AG09319 (cell line): ENCODE data around the gene MAP7D3.

ENCODE experiments used
- DNase-seq: peaks from one replicate; pipeline ENCODE4 v3.0.0-alpha.2; 2010; ENCODE audit warnings: low read depth; ENCODE audit errors: extremely low read depth
- CTCF ChIP-seq: IDR thresholded peaks from 2 replicates; pipeline ENCODE4 v1.5.1; 2011; ENCODE audit warnings: low read depth, mild to moderate bottlenecking, inconsistent platforms, low read length, moderate library complexity

MAP7D3 gene

DNA sequence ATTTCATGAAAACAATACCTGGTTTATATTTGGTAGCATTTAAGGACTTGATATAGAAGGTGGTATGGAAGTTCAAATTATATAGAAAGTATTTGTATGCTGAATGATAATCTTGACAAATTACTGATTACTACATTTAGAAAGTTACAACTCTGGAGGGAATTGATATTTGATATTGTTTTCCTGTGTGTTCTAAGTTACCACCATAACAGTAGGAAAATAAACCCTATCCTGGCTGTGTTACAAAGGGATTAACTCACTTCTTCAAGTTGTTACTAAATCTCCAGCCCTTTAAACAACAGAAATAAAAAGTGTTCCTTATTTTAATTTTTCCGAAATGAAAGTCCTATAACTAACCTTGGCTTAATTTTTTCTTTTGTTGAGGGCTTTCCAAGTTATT is 67.3 kb downstream of the MAP7D3 start:
- no peak for TF ChIP-seq CTCF
- DNase-seq, result no peak

- no peak for DNase-seq
- no peak for TF ChIP-seq CTCF
These were observed 68.0 kb downstream of the MAP7D3 start for GRCh38 chrX:136183172-136183571.

DNA sequence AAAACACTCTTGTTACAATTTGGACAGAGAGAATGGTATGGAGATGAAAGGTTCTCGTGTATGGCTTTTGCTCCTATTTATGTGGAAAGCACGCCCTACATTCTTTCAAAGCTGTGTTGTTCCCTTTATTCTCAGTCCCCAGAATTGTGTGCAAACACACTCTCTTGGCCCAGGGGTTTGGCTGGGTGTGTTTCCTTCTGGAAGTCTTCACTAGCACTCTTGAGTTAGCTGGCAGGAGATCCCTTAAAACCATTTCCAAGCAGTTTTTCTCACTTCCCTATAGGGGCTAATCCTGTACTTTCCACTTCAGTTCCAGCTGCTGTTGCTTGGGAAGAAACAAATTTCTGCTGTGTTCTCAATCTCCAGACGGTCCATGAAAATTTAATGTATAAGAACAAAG is 68.8 kb downstream of the MAP7D3 start:
- no peak for DNase-seq
- TF ChIP-seq CTCF, result no peak

DNA sequence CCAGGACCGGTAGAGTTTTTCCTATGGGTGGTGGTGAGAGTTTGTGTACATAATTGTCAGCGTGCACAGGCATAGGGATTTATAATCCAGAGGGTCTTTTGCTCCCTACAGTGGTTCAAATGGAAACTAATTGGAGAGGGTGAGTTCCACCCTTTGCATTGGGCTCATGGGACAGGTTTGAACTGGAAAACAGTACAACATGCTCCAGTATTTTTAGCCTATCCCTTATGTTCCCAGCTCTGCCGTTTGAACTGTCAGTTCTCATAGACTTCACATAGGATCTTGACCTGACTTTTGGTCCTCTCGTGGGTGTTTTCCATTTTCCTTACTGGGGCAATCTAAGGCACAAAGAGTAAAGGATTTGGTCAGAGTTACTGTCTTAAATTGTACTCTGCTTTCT is 72.1 kb downstream of the MAP7D3 start:
- no peak for DNase-seq
- TF ChIP-seq CTCF, result no peak

GRCh38 chrX:136176399-136176825 is 74.8 kb downstream of the MAP7D3 start:
- TF ChIP-seq CTCF, result no peak
- DNase-seq, result peak; percentile 85

GRCh38 chrX:136171420-136171819 is 79.8 kb downstream of the MAP7D3 start:
- no peak for DNase-seq
- TF ChIP-seq CTCF, result no peak

GRCh38 chrX:136170139-136170800 is 80.9 kb downstream of the MAP7D3 start:
- no peak for DNase-seq
- TF ChIP-seq CTCF, result peak; percentile 37
